PC-3 (cell line): ENCODE results near the gene VPS13A. TPM values are rescaled to one million over a fixed set of nuclear protein-coding genes. Genes with fewer than 3 reads are reported as not detected.
A peak's percentile ranks its signal among the peaks of the same experiment; 100 is the strongest.

ENCODE experiments used
- ATAC-seq: fragments of 200-7000 bp; cut with Tn5 transposase; 2 replicates; pipeline ENCODE4 v1.9.1; 2020; ENCODE audit warnings: mild to moderate bottlenecking, moderate library complexity
- BruUV-seq: library from RNA; stranded (reverse); fragments of 400-500 nt; replicated peaks from 2 replicates; lab custom pipeline; 2021; lab: Mats Ljungman, UMichigan
- CTCF ChIA-PET: fragments of 300-600 bp; sonication (Branson Sonifier 250); formaldehyde crosslinking; loops from one replicate; lab custom pipeline; 2022; ENCODE audit warnings: antibody characterized with exemption; lab: Charles Lee
- POLR2A ChIA-PET: fragments of 300-600 bp; sonication (Branson Sonifier 250); formaldehyde crosslinking; loops from one replicate; lab custom pipeline; 2022; ENCODE audit warnings: antibody characterized with exemption; ENCODE audit not compliant: unreplicated experiment; lab: Charles Lee
- DNase-seq: peaks from one replicate; pipeline ENCODE4 v3.0.0-alpha.2; 2015
- H2AFZ ChIP-seq: fragments of 300-600 bp; sonication (generic); 2 replicates; pipeline ENCODE4 v1.6.0; 2016; ENCODE audit warnings: antibody characterized with exemption, low read length
- H3F3A ChIP-seq: fragments of 300-600 bp; sonication (generic); one replicate; pipeline ENCODE4 v1.6.0; 2017; ENCODE audit warnings: antibody characterized with exemption, low read length, control low read depth, mild to moderate bottlenecking; ENCODE audit not compliant: unreplicated experiment
- H3K27ac ChIP-seq: fragments of 300-600 bp; sonication (generic); 2 replicates; pipeline ENCODE4 v1.5.1; 2016; ENCODE audit warnings: mild to moderate bottlenecking, low read length
- H3K27me3 ChIP-seq: fragments of 300-600 bp; sonication (generic); 2 replicates; pipeline ENCODE4 v1.6.1; 2016; ENCODE audit warnings: low read length, mixed read lengths
- H3K36me3 ChIP-seq: fragments of 300-600 bp; sonication (generic); 2 replicates; pipeline ENCODE4 v1.6.1; 2016; ENCODE audit warnings: low read depth, mixed run types, low read length, mixed read lengths
- H3K4me1 ChIP-seq: fragments of 300-600 bp; sonication (generic); 2 replicates; pipeline ENCODE4 v1.5.1; 2016; ENCODE audit warnings: low read length; ENCODE audit not compliant: insufficient read depth
- H3K4me2 ChIP-seq: fragments of 300-600 bp; sonication (generic); 2 replicates; pipeline ENCODE4 v1.6.0; 2016; ENCODE audit warnings: low read length
- H3K4me3 ChIP-seq: fragments of 300-600 bp; sonication (generic); 2 replicates; pipeline ENCODE4 v1.5.1; 2016; ENCODE audit warnings: mild to moderate bottlenecking, low read length, mixed read lengths
- H3K79me2 ChIP-seq: fragments of 300-600 bp; sonication (generic); 2 replicates; pipeline ENCODE4 v1.6.1; 2017; ENCODE audit warnings: low read length, mixed read lengths
- H3K9ac ChIP-seq: fragments of 300-600 bp; sonication (generic); 2 replicates; pipeline ENCODE4 v1.6.0; 2016; ENCODE audit warnings: mild to moderate bottlenecking, low read length
- H3K9me2 ChIP-seq: fragments of 300-600 bp; sonication (generic); replicated peaks from 2 replicates; pipeline ENCODE4 v1.6.1; 2016; ENCODE audit warnings: mixed run types, low read length, mixed read lengths
- H3K9me3 ChIP-seq: fragments of 300-600 bp; sonication (generic); 2 replicates; pipeline ENCODE4 v1.6.1; 2016; ENCODE audit warnings: low read length, mixed read lengths
- H4K20me1 ChIP-seq: fragments of 300-600 bp; sonication (generic); 2 replicates; pipeline ENCODE4 v1.6.1; 2016; ENCODE audit warnings: low read length, mixed read lengths
- EZH2 ChIP-seq: fragments of 300-600 bp; sonication (generic); IDR thresholded peaks from one replicate; pipeline ENCODE4 v1.6.1; 2017; ENCODE audit warnings: antibody characterized with exemption, mild to moderate bottlenecking, low read length; ENCODE audit not compliant: unreplicated experiment
- EZH2phosphoT487 ChIP-seq: fragments of 300-600 bp; sonication (generic); IDR thresholded peaks from 2 replicates; pipeline ENCODE4 v1.6.1; 2018; ENCODE audit warnings: mild to moderate bottlenecking, antibody characterized with exemption, low read length, borderline replicate concordance
- intact Hi-C: fragments of 100-400 bp; cut with micrococcal nuclease; formaldehyde crosslinking; loops from 2 replicates; pipeline ENCODE4 v1.9.0; 2023
- total RNA-seq: library from RNA; depleted of rRNA; stranded (reverse); fragments of >200 nt; gene quantifications from 2 replicates; pipeline ENCODE4 v1.2.3, GENCODE V29; 2014
- TF ChIP-seq, protein P1 (sequence below): fragments of 300-600 bp; sonication (generic); conservative IDR thresholded peaks from 2 replicates; pipeline ENCODE4 v1.5.1; 2017; ENCODE audit warnings: antibody characterized with exemption, low read depth, mild to moderate bottlenecking, low read length

VPS13A gene
- total RNA-seq, 1 experiment from 2014 or later = 17.5 TPM

DNA sequence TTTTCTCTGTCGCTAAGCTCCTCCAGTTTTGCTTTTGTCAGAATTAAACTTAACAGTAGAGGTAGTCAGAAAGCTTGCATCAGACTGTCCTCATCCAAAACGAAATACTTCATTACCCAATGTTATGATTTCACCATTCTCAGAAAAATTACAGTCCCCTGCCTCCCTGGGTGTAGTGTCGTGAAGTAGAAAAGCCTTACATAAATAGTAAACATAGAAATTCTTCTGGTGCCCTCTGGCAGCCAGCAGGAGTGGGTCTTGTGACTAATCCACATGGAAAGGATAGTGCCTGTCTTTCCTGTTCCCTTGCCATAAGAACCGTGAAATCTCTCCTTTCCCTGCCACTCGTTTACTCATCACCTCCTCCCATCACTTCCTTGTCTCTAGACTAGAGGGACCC is 240.2 kb downstream of the VPS13A start:
- no TSS peak for BruUV-seq
- Histone ChIP-seq H4K20me1 (no peaks in the 10 kb centered on the region), H3K4me2 (no peak overlapping the region), H3K4me3 (no peak overlapping the region), H3K27ac (no peak overlapping the region), H3K9ac (no peak overlapping the region), H3K79me2 (no peaks in the 10 kb centered on the region), H3F3A (no peaks in the 10 kb centered on the region), H3K27me3 (no peaks in the 10 kb centered on the region), H3K4me1 (peaks cover 8% of the 10 kb centered on the region), H2AFZ (no peak overlapping the region), H3K9me3 (no peaks in the 10 kb centered on the region), H3K36me3 (no peaks in the 10 kb centered on the region), H3K9me2 (no peaks in the 10 kb centered on the region)
- ChIA-PET CTCF (no interaction called here), POLR2A (no interaction called here)
- ATAC-seq = peak; percentile 48
- intact Hi-C loops = no loop called here
- TF ChIP-seq EZH2phosphoT487 (no peak), EZH2 (no peak)
- TF ChIP-seq, protein P1, sequence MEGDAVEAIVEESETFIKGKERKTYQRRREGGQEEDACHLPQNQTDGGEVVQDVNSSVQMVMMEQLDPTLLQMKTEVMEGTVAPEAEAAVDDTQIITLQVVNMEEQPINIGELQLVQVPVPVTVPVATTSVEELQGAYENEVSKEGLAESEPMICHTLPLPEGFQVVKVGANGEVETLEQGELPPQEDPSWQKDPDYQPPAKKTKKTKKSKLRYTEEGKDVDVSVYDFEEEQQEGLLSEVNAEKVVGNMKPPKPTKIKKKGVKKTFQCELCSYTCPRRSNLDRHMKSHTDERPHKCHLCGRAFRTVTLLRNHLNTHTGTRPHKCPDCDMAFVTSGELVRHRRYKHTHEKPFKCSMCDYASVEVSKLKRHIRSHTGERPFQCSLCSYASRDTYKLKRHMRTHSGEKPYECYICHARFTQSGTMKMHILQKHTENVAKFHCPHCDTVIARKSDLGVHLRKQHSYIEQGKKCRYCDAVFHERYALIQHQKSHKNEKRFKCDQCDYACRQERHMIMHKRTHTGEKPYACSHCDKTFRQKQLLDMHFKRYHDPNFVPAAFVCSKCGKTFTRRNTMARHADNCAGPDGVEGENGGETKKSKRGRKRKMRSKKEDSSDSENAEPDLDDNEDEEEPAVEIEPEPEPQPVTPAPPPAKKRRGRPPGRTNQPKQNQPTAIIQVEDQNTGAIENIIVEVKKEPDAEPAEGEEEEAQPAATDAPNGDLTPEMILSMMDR = no peak
- DNase-seq = peak; percentile 45

DNA sequence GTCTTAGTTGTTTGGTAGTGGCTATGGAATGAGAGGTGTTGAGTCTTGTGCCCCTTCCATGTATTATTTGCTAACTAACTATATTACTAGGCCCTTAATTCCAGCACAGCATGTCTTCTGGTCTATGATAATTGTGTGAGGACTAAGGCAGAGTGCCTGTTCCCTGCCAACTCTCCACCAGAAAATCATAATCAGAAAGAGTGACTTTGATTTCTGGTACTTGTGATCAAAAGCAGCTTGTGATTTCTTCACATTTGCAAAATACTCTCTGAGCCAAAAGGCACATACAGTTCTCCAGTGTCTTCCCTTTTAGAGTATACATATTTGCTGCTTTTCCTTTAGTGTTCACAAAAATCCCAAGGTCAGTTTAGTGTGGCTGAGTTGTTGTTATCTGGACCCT is 240.9 kb downstream of the VPS13A start:
- ATAC-seq (no peak), DNase-seq (no peak)
- Histone ChIP-seq H3K4me1 (peaks cover 8% of the 10 kb centered on the region), H3K9me3 (no peaks in the 10 kb centered on the region), H3K9ac (no peak overlapping the region), H3K4me3 (no peak overlapping the region), H3F3A (no peaks in the 10 kb centered on the region), H3K9me2 (no peaks in the 10 kb centered on the region), H3K79me2 (no peaks in the 10 kb centered on the region), H2AFZ (no peak overlapping the region), H3K27me3 (no peaks in the 10 kb centered on the region), H3K36me3 (no peaks in the 10 kb centered on the region), H3K27ac (no peak overlapping the region), H4K20me1 (no peaks in the 10 kb centered on the region), H3K4me2 (no peak overlapping the region)
- no TSS peak for BruUV-seq
- ChIA-PET POLR2A (interaction anchor here (0.6 kb wide), 1 partner anchor 78 kb away, joined by 4 read pairs; no protein-coding TSS in a partner anchor), CTCF (no interaction called here)
- no peak for TF ChIP-seq EZH2
- TF ChIP-seq EZH2phosphoT487 = no peak
- TF ChIP-seq, protein P1 = no peak
- intact Hi-C loops = no loop called here

DNA sequence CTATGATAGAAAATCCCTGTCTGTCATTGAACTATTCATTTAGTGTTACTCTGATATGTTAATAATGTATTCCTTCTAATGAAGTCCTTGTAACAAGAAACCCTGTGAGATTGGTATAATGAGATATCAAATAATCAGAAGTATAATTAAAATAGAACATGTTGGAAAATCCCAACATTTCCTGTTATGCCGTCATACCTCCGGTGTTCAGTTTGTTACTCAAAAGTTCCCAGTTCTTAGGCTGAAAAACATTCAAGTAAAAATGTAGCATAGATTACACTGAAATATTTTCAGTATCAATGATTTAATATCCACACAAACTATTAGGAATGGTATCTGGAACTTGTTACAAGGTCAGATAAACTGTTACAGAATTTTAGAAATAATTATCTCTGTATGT is 243.3 kb downstream of the VPS13A start:
- no peak for DNase-seq
- CTCF ChIA-PET = no interaction called here
- no TSS peak for BruUV-seq

More for the DNA sequence above, 243.3 kb downstream of the VPS13A start:
- no peaks in the 10 kb centered on the region for H3K9me2 ChIP-seq
- no peaks in the 10 kb centered on the region for H4K20me1 ChIP-seq
- POLR2A ChIA-PET = no interaction called here
- no peak overlapping the region for H3K9ac ChIP-seq
- no peaks in the 10 kb centered on the region for H3F3A ChIP-seq
- no peak overlapping the region for H2AFZ ChIP-seq
- no peak overlapping the region for H3K4me3 ChIP-seq
- H3K4me1 ChIP-seq = peaks cover 8% of the 10 kb centered on the region
- no peak overlapping the region for H3K27ac ChIP-seq
- no peaks in the 10 kb centered on the region for H3K36me3 ChIP-seq
- intact Hi-C loops = no loop called here
- TF ChIP-seq EZH2 (no peak), EZH2phosphoT487 (no peak)
- TF ChIP-seq, protein P1 = no peak
- no peak for ATAC-seq
- H3K27me3 ChIP-seq = no peaks in the 10 kb centered on the region
- no peak overlapping the region for H3K4me2 ChIP-seq
- no peaks in the 10 kb centered on the region for H3K79me2 ChIP-seq
- H3K9me3 ChIP-seq = no peaks in the 10 kb centered on the region
